NCI-H1930 (cell line): ENCODE data around the gene NYNRIN.
A peak's percentile ranks its signal among the peaks of the same experiment; 100 is the strongest.
"Not testable (repeated sequence)": the region's sequence is repeated elsewhere in the genome, so short reads cannot be mapped to it uniquely, and the experiment has no call there.

Source experiments
- DNase-seq, 2 experiments: peaks; one replicate each; lab custom pipeline; 2025; lab: John Stamatoyannopoulos, UW

NYNRIN gene

GRCh38 chr14:24431569-24432258 is 32.9 kb downstream of the NYNRIN start:
- DNase-seq, result peak; percentile 69 to 76

GRCh38 chr14:24432259-24433131 is 33.7 kb downstream of the NYNRIN start:
- DNase-seq, result no peak

GRCh38 chr14:24434036-24434435 is 35.2 kb downstream of the NYNRIN start:
- DNase-seq, result no peak

GRCh38 chr14:24434676-24435075 is 35.9 kb downstream of the NYNRIN start:
- no peak for DNase-seq

GRCh38 chr14:24435192-24435810 is 36.5 kb downstream of the NYNRIN start:
- DNase-seq, result no peak

- no peak for DNase-seq
Observed at GRCh38 chr14:24435998-24436354, 37.2 kb downstream of the NYNRIN start.

GRCh38 chr14:24436355-24437019 is 37.7 kb downstream of the NYNRIN start:
- DNase-seq, result peak in 1 of 2 experiments; percentile 54

GRCh38 chr14:24437020-24437735 is 38.4 kb downstream of the NYNRIN start:
- DNase-seq, result no peak

GRCh38 chr14:24437736-24438067 is 38.9 kb downstream of the NYNRIN start:
- DNase-seq, result no peak

GRCh38 chr14:24438223-24439097 is 39.7 kb downstream of the NYNRIN start:
- DNase-seq, result no peak

GRCh38 chr14:24439257-24439656 is 40.5 kb downstream of the NYNRIN start:
- no peak for DNase-seq

- no peak for DNase-seq
Observed at GRCh38 chr14:24439830-24440605, 41.2 kb downstream of the NYNRIN start.

- no peak for DNase-seq
Observed at GRCh38 chr14:24440606-24441399, 42.0 kb downstream of the NYNRIN start.

GRCh38 chr14:24441485-24441884 is 42.7 kb downstream of the NYNRIN start:
- DNase-seq, result no peak

GRCh38 chr14:24441904-24442239 is 43.1 kb downstream of the NYNRIN start:
- no peak for DNase-seq

GRCh38 chr14:24442240-24443052 is 43.6 kb downstream of the NYNRIN start, which contains the start of gene SDR39U1:
Gene SDR39U1 (minus strand): TSS chr14:24442776. CDS start chr14:24442769, 7 bp downstream.
- DNase-seq, result peak; percentile 98

- no peak for DNase-seq
Observed at GRCh38 chr14:24443053-24443665, 44.4 kb downstream of the NYNRIN start.

- not testable (repeated sequence) for DNase-seq
Observed at GRCh38 chr14:24450828-24451227, 52.0 kb downstream of the NYNRIN start.
